GM04504 (cell line): Measurements from ENCODE around the gene SCLT1.
"Not testable (repeated sequence)": the region's sequence is repeated elsewhere in the genome, so short reads cannot be mapped to it uniquely, and the experiment has no call there.

Experiments used
- DNase-seq: peaks from one replicate; pipeline ENCODE4 v3.0.0-alpha.2; 2012; ENCODE audit warnings: low read depth

SCLT1 gene

GRCh38 chr4:129069537-129069936 lies 23.8 kb downstream of the SCLT1 start:
- not testable (repeated sequence) for DNase-seq

- peak; percentile 25 for DNase-seq
Measured at GRCh38 chr4:129064717-129065116, 28.6 kb downstream of the SCLT1 start.

- no peak for DNase-seq
Measured at GRCh38 chr4:129063640-129064039, 29.7 kb downstream of the SCLT1 start.

GRCh38 chr4:129062580-129062979 lies 30.8 kb downstream of the SCLT1 start:
- no peak for DNase-seq

- DNase-seq: no peak
Measured at GRCh38 chr4:129059028-129059427, 34.3 kb downstream of the SCLT1 start.

- no peak for DNase-seq
Measured at GRCh38 chr4:129046055-129046959, 47.0 kb downstream of the SCLT1 start.

GRCh38 chr4:129043523-129043922 lies 49.8 kb downstream of the SCLT1 start:
- DNase-seq: peak; percentile 8

GRCh38 chr4:129040471-129040870 lies 52.9 kb downstream of the SCLT1 start:
- no peak for DNase-seq

GRCh38 chr4:129037093-129037492 lies 56.2 kb downstream of the SCLT1 start:
- no peak for DNase-seq

GRCh38 chr4:129014566-129015509 lies 78.5 kb downstream of the SCLT1 start:
- DNase-seq: no peak

- no peak for DNase-seq
Measured at GRCh38 chr4:129008096-129008495, 85.2 kb downstream of the SCLT1 start.

- no peak for DNase-seq
Measured at GRCh38 chr4:128986908-128987307, 106.4 kb downstream of the SCLT1 start.

- no peak for DNase-seq
Measured at GRCh38 chr4:128986019-128986418, 107.3 kb downstream of the SCLT1 start.

GRCh38 chr4:128983771-128984485 lies 109.4 kb downstream of the SCLT1 start:
- no peak for DNase-seq

- DNase-seq: no peak
Measured at GRCh38 chr4:128981377-128981776, 112.0 kb downstream of the SCLT1 start.

- no peak for DNase-seq
Measured at GRCh38 chr4:128980816-128981326, 112.5 kb downstream of the SCLT1 start.

GRCh38 chr4:128979934-128980333 lies 113.4 kb downstream of the SCLT1 start:
- DNase-seq: peak; percentile 62

GRCh38 chr4:128978985-128979384 lies 114.4 kb downstream of the SCLT1 start:
- DNase-seq: no peak

GRCh38 chr4:128974136-128974581 lies 119.2 kb downstream of the SCLT1 start:
- DNase-seq: peak; percentile 3

GRCh38 chr4:128973384-128973783 lies 120.0 kb downstream of the SCLT1 start:
- DNase-seq: no peak

GRCh38 chr4:128961405-128961804 lies 131.9 kb downstream of the SCLT1 start:
- no peak for DNase-seq

- DNase-seq: no peak
Measured at GRCh38 chr4:128958194-128958593, 135.1 kb downstream of the SCLT1 start.
